Natural killer cell treated with Interleukin-12 subunit alpha and Interleukin-12 subunit beta and Interleukin-15 and Interleukin-18, amount 100 ng/mL, for 72 hours (primary cell): ENCODE data around the gene SH3BP4. TPM values are rescaled to one million over a fixed set of nuclear protein-coding genes. Genes with fewer than 3 reads are reported as not detected.
A peak's percentile ranks its signal among the peaks of the same experiment; 100 is the strongest.

ENCODE experiments used
- ATAC-seq, 2 donors: fragments of 150-1000 bp; cut with Tn5 transposase in 1 of 2; sonication (Bioruptor Pico), chemical (Tn5 transposase) in 1 of 2; 2 replicates each; pipeline ENCODE4 v1.10.0; 2021
- DNase-seq: peaks from one replicate; pipeline ENCODE4 v3.0.0; 2022; ENCODE audit warnings: low spot score
- H3K27ac Mint-ChIP-seq, 2 donors: 1 replicate in 1 of 2; 2 replicates in 1 of 2; pipeline ENCODE4 v1.8.0; 2022; ENCODE audit warnings: mixed read lengths in 2 of 2, mild to moderate bottlenecking in 1 of 2, moderate library complexity in 1 of 2
- H3K27me3 Mint-ChIP-seq, 2 donors: 1 replicate in 1 of 2; 2 replicates in 1 of 2; pipeline ENCODE4 v1.8.0; 2022; ENCODE audit warnings: mixed read lengths in 2 of 2
- H3K36me3 Mint-ChIP-seq: one replicate; pipeline ENCODE4 v1.8.0; 2022; ENCODE audit warnings: mixed read lengths
- H3K4me1 Mint-ChIP-seq, 2 donors: 1 replicate in 1 of 2; 2 replicates in 1 of 2; pipeline ENCODE4 v1.8.0; 2022; ENCODE audit warnings: low read depth in 2 of 2, mixed read lengths in 2 of 2, mild to moderate bottlenecking in 1 of 2
- H3K4me3 Mint-ChIP-seq: one replicate; pipeline ENCODE4 v1.8.0; 2022; ENCODE audit warnings: mixed read lengths
- H3K9me3 Mint-ChIP-seq: 2 replicates; pipeline ENCODE4 v1.8.0; 2022; ENCODE audit warnings: mixed read lengths
- total RNA-seq, 2 donors: library from RNA; stranded (reverse); gene quantifications; one replicate each; pipeline ENCODE4 v1.2.3, GENCODE V29; 2022

SH3BP4 gene
- total RNA-seq, 2 donors from 2014 or later = not detected

DNA sequence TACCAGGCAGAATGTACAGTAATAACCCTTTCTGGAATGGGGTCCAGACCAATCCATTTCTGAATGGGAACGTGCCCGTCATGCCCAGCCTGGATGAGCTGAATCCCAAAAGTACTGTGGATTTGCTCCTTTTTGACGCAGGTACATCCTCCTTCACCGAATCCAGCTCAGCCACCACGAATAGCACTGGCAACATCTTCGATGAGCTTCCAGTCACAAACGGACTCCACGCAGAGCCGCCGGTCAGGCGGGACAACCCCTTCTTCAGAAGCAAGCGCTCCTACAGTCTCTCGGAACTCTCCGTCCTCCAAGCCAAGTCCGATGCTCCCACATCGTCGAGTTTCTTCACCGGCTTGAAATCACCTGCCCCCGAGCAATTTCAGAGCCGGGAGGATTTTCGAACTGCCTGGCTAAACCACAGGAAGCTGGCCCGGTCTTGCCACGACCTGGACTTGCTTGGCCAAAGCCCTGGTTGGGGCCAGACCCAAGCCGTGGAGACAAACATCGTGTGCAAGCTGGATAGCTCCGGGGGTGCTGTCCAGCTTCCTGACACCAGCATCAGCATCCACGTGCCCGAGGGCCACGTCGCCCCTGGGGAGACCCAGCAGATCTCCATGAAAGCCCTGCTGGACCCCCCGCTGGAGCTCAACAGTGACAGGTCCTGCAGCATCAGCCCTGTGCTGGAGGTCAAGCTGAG, 89.6 kb downstream of the SH3BP4 start:
- no peak overlapping the region for H3K27ac Mint-ChIP-seq
- peaks cover 5 to 13% of the 10 kb centered on the region in 2 donors for H3K4me1 Mint-ChIP-seq
- peaks cover 0 to 6% of the 10 kb centered on the region in 2 donors for H3K27me3 Mint-ChIP-seq
- H3K36me3 Mint-ChIP-seq = no peaks in the 10 kb centered on the region
- DNase-seq = no peak
- ATAC-seq = peak in 1 of 2 donors; percentile 24
- no peak overlapping the region for H3K4me3 Mint-ChIP-seq
- H3K9me3 Mint-ChIP-seq = no peaks in the 10 kb centered on the region

DNA sequence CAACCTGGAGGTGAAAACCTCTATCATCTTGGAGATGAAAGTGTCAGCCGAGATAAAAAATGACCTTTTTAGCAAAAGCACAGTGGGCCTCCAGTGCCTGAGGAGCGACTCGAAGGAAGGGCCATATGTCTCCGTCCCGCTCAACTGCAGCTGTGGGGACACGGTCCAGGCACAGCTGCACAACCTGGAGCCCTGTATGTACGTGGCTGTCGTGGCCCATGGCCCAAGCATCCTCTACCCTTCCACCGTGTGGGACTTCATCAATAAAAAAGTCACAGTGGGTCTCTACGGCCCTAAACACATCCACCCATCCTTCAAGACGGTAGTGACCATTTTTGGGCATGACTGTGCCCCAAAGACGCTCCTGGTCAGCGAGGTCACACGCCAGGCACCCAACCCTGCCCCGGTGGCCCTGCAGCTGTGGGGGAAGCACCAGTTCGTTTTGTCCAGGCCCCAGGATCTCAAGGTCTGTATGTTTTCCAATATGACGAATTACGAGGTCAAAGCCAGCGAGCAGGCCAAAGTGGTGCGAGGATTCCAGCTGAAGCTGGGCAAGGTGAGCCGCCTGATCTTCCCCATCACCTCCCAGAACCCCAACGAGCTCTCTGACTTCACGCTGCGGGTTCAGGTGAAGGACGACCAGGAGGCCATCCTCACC, 90.2 kb downstream of the SH3BP4 start:
- Mint-ChIP-seq H3K4me3 (no peak overlapping the region), H3K27me3 (peaks cover 0 to 11% of the 10 kb centered on the region in 2 donors), H3K4me1 (peaks cover 5 to 13% of the 10 kb centered on the region in 2 donors), H3K36me3 (no peaks in the 10 kb centered on the region), H3K27ac (no peak overlapping the region), H3K9me3 (no peaks in the 10 kb centered on the region)
- peak in 1 of 2 donors; percentile 21 for ATAC-seq
- peak; percentile 44 for DNase-seq

DNA sequence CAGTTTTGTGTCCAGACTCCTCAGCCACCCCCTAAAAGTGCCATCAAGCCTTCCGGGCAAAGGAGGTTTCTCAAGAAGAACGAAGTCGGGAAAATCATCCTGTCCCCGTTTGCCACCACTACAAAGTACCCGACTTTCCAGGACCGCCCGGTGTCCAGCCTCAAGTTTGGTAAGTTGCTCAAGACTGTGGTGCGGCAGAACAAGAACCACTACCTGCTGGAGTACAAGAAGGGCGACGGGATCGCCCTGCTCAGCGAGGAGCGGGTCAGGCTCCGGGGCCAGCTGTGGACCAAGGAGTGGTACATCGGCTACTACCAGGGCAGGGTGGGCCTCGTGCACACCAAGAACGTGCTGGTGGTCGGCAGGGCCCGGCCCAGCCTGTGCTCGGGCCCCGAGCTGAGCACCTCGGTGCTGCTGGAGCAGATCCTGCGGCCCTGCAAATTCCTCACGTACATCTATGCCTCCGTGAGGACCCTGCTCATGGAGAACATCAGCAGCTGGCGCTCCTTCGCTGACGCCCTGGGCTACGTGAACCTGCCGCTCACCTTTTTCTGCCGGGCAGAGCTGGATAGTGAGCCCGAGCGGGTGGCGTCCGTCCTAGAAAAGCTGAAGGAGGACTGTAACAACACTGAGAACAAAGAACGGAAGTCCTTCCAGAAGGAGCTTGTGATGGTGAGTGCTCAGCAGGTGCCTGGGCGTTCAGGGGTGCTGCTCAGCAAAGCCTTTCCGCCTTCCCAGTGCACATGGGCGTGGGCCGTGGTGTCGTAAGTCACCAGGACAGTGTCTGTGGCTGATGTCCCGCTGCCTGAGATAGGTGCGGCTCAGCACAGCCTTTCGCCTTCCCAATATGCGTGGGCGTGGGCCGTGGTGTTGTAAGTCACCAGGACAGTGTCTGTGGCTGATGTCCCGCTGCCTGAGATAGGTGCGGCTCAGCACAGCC, 91.0 kb downstream of the SH3BP4 start:
- no peak overlapping the region for H3K4me3 Mint-ChIP-seq
- no peak overlapping the region for H3K27ac Mint-ChIP-seq
- peaks cover 0 to 18% of the 10 kb centered on the region in 2 donors for H3K27me3 Mint-ChIP-seq
- peak; percentile 44 for DNase-seq
- no peaks in the 10 kb centered on the region for H3K9me3 Mint-ChIP-seq
- peaks cover 5 to 13% of the 10 kb centered on the region in 2 donors for H3K4me1 Mint-ChIP-seq
- H3K36me3 Mint-ChIP-seq = no peaks in the 10 kb centered on the region
- ATAC-seq = no peak

DNA sequence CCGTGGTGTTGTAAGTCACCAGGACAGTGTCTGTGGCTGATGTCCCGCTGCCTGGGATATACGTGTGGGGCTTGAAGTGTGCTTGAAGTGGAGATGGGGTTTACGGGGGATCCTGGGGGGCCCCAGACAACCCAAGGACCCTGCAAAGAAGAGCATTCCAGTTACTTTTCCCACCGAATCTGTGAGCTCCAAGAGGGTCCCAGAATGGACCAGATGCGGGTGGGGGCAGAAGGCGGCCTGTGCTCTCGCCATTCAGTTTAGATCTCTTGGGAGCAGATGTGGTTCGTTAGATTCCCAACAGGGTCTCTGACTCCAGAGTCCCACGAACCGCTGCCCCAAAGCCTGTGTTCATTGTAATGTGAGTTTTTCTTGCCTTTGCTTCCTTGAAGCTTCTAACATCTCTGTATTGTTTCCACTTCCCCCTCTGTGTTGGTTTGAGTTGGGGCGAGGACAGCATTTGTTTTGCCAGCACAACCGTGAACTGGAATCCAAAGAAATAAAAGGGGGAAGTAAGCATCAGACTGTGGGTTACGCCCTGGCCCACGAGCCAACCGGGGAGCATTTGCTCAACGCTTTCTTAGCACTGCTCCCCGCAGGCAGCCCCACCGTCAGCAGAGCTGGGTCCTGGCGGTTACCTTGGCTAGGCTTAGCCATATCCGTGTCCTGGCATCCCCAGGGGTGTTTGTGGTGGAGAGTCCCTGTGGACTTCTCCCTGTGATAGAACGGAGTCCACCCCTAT, 92.1 kb downstream of the SH3BP4 start:
- Mint-ChIP-seq H3K4me3 (no peak overlapping the region), H3K9me3 (no peaks in the 10 kb centered on the region), H3K27me3 (peaks cover 0 to 19% of the 10 kb centered on the region in 2 donors), H3K27ac (no peak overlapping the region), H3K4me1 (peaks cover 5 to 13% of the 10 kb centered on the region in 2 donors), H3K36me3 (no peaks in the 10 kb centered on the region)
- DNase-seq (no peak), ATAC-seq (peak in 1 of 2 donors; percentile 15)

DNA sequence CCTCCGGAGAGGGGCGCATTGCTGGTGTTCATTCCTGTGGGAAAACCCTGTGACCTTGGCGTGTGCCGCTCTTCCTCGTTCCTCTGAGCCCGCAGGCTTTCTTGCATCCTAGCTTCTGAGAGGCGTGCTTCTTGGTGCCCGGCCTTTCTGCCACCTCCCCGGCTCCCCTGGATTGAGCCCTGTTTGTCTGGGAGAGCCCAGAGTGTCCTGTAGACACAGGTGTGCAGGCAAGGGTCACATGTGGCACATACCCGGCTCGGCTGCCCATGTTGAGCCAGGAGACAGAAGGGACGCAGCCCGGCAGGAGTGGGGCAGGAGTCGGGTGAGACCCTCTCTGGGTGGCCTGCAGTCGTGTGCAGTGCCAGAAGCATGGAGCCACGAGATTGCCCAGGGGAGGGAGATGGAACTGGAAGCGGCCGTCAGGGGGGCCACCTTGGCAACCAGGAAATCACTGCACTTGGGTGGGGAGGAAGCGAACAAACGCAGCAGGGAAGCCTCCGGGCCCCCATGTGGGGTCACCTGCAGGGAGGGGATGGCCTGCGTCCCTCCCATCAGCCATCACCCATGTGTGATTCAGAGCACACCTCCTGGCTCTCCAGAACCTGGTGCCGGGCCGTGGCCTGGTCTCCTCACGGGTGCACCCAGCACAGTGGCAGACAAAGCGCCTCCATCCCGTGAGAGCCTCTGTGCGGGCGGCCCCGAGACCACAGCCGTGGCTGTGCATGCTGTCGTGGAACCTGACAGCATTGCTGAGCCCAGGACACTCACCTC, 92.9 kb downstream of the SH3BP4 start:
- no peak overlapping the region for H3K27ac Mint-ChIP-seq
- H3K9me3 Mint-ChIP-seq = no peaks in the 10 kb centered on the region
- DNase-seq (peak; percentile 54), ATAC-seq (no peak)
- H3K36me3 Mint-ChIP-seq = no peaks in the 10 kb centered on the region
- peaks cover 5 to 13% of the 10 kb centered on the region in 2 donors for H3K4me1 Mint-ChIP-seq
- H3K4me3 Mint-ChIP-seq = no peak overlapping the region
- peaks cover 0 to 19% of the 10 kb centered on the region in 2 donors for H3K27me3 Mint-ChIP-seq

DNA sequence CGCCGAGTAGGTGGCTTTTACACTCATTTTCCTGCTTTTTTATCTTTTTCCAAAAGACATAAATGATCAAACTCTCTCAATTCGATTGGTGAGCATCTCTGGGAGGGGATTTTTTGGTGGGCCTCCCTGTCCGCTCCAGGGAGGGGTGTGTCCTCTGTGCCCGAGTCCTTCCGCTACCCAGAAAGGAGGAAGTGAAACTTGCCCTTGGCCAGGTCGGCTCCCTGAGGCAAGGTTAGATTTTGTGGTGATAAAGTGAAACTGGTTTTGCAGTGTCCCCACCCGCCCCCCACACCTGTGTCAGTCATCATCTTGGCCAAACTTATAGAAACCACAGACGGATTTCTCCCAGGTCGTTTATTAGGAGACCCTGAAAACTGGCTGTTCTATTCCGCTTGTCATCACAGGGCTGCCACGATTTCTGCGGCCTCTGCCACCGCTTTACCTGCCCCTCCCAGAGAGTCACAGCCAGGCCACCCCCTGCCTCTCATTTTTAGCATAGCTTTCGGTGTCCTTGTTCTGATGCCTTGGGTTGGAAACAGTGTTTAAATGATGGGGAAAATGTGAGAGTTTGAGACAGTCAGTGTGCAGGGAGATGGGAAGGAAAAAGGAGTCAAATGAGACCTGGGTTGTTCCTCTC, 93.6 kb downstream of the SH3BP4 start:
- Mint-ChIP-seq H3K27ac (no peak overlapping the region), H3K27me3 (peaks cover 0 to 19% of the 10 kb centered on the region in 2 donors), H3K4me3 (no peak overlapping the region), H3K36me3 (no peaks in the 10 kb centered on the region), H3K9me3 (no peaks in the 10 kb centered on the region), H3K4me1 (peaks cover 5 to 13% of the 10 kb centered on the region in 2 donors)
- ATAC-seq (no peak), DNase-seq (peak; percentile 40)

DNA sequence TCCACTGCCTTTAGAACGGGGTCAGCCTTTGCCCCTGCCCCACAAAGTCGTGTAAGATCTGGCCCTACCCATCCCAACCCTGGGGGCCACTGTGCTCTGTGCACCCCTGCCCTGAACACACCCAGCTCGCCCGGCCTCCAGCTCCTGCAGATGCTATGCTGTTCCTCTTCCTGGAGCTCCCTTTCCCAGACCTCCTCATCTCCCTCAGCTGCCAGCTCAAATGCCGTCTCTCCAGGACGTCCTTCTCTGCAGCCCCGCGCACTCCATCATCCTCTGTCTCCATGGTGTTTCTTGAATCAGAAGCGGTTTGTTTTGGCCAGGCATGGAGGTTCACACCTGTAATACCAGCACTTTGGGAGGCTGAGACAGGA, 94.1 kb downstream of the SH3BP4 start:
- no peak for ATAC-seq
- peak; percentile 48 for DNase-seq
- H3K4me1 Mint-ChIP-seq = peaks cover 5 to 13% of the 10 kb centered on the region in 2 donors
- H3K27me3 Mint-ChIP-seq = peaks cover 0 to 19% of the 10 kb centered on the region in 2 donors
- no peaks in the 10 kb centered on the region for H3K36me3 Mint-ChIP-seq
- no peak overlapping the region for H3K4me3 Mint-ChIP-seq
- H3K9me3 Mint-ChIP-seq = no peaks in the 10 kb centered on the region
- no peak overlapping the region for H3K27ac Mint-ChIP-seq

DNA sequence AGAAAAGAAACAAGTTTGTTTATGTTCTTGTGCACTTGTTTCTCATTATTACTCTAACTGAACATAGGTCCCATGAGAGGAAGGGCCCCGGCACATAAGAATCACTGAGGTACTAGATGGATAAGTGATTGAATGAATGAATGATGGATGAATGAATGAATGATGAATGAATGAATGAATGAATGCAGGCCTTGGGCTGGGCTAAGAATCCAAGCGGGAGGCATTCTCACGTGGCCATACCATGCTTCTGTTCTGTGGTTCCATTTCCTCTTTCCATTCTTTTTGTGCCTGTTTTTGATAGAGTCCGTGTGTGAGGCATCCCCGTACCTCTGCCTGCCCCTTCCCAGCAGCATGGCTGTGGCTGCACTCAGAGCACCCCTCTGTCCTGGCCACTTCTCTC, 94.8 kb downstream of the SH3BP4 start:
- Mint-ChIP-seq H3K4me1 (peaks cover 5 to 14% of the 10 kb centered on the region in 2 donors), H3K9me3 (no peaks in the 10 kb centered on the region), H3K36me3 (no peaks in the 10 kb centered on the region), H3K27ac (no peak overlapping the region), H3K27me3 (peaks cover under 1 to 19% of the 10 kb centered on the region in 2 donors), H3K4me3 (no peak overlapping the region)
- no peak for ATAC-seq
- DNase-seq = peak; percentile 22

DNA sequence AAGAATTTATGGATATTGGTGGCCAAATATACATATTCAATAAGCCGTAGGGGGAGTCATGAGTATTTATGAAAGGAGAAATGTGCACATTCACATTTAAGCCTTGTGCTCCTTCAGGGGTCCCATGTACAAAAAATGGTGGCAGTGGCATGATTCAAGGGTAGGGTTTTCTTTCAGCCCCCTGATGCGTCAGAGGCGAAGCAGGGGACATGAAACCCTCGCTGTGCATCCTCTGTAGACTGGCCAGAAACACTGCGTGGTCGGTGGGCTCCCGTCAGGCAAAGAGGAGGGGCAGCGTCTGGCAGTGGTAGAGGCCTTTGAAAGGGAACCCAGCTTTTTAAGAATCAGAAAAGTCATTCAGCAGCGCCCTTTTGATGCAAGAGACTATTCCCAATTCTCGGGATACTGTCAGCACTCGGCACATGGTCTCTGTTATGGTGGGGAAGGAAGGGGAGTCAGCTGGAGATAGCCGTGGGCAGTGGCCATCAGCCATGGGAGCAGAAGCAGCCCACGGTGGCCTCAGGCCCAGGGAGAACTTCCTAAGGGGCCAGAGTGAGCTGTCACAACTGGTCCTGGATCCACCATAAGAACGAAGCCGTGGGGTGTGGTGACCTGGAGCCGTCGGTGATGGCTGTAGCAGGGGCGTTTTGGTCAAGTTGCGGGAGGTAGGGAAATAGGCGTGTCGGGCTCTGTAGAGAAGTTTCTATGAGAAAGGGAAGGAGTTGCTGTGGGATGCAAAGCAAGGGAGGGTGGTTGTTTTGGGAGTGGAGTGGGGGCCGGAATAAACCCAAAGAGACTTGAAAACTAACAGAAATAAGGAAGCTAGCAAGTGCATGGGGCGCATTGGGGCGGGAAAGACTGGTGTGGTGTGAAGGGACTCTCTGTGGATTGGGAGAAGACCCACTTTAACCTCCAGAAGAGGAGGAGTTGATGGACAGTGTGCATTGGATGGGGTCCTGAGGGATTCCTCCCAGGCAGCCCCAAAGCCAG, 95.6 kb downstream of the SH3BP4 start:
- no peak for ATAC-seq
- peaks cover 9 to 22% of the 10 kb centered on the region in 2 donors for H3K27me3 Mint-ChIP-seq

DNA sequence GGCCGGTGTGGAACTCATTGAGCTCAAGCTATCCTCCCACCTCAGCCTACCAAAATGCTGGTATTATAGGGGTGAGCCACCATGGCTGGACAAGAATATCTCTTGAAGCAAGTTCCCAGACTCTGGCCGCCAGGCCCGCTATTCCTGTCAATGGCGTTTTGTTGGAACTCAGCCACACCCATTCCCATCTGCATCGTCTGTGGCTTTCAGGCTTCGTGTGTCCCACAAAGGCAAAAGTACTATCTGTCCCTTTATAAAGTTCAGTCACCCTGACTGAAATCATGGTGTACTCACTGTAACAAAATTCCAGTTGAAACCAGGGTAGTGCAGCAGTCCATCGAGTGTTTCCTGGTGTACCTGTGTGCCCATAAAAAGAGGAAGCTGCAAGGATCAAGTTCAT, 96.7 kb downstream of the SH3BP4 start:
- H3K36me3 Mint-ChIP-seq = no peaks in the 10 kb centered on the region
- H3K4me3 Mint-ChIP-seq = no peak overlapping the region
- DNase-seq (peak; percentile 39), ATAC-seq (no peak)
- H3K4me1 Mint-ChIP-seq = peaks cover 5 to 18% of the 10 kb centered on the region in 2 donors
- H3K27me3 Mint-ChIP-seq = peaks cover 9 to 22% of the 10 kb centered on the region in 2 donors
- H3K27ac Mint-ChIP-seq = no peak overlapping the region
- H3K9me3 Mint-ChIP-seq = no peaks in the 10 kb centered on the region

More for the DNA sequence above, 95.6 kb downstream of the SH3BP4 start:
- Mint-ChIP-seq H3K27ac (no peak overlapping the region), H3K9me3 (no peaks in the 10 kb centered on the region), H3K36me3 (no peaks in the 10 kb centered on the region), H3K4me1 (peaks cover 5 to 18% of the 10 kb centered on the region in 2 donors), H3K4me3 (no peak overlapping the region)
- DNase-seq = peak; percentile 25

DNA sequence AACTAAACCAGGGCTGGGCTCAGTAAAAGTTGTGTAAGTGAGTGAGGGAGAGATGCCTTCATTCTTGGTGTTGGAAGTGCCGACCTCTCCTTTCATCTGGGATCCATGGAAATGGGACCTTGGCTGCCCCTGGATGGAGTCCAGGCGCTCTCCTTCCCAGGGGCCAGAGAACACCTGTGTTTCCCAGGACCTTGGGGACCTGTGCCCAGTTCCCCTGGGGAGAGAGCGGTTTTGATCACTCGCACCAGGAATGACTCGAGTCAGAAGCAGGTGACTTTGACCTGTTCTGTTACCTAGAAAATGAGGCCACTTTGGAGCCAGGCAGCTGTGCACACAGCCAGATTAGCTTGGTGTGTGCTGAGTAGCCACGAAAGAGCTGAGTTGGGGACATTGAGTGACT, 97.3 kb downstream of the SH3BP4 start:
- H3K4me1 Mint-ChIP-seq = peaks cover 5 to 18% of the 10 kb centered on the region in 2 donors

More for the DNA sequence above, 97.3 kb downstream of the SH3BP4 start:
- DNase-seq = no peak
- Mint-ChIP-seq H3K27ac (no peak overlapping the region), H3K4me3 (no peak overlapping the region), H3K9me3 (no peaks in the 10 kb centered on the region), H3K36me3 (no peaks in the 10 kb centered on the region), H3K27me3 (peaks cover 9 to 22% of the 10 kb centered on the region in 2 donors)
- ATAC-seq = no peak
